Activated CD4-positive, alpha-beta T cell treated with anti-CD3 and anti-CD28 coated beads, Interleukin-2, amount 50 U/mL, for 24 hours (primary cell): Measurements from ENCODE around the gene PBX3.
A peak's percentile ranks its signal among the peaks of the same experiment; 100 is the strongest.

Experiments used
- DNase-seq, 2 donors: peaks; one replicate each; pipeline ENCODE4 v3.0.0-alpha.2; 2020; ENCODE audit warnings: low read depth in 1 of 2, low spot score in 1 of 2

Gene PBX3

DNA sequence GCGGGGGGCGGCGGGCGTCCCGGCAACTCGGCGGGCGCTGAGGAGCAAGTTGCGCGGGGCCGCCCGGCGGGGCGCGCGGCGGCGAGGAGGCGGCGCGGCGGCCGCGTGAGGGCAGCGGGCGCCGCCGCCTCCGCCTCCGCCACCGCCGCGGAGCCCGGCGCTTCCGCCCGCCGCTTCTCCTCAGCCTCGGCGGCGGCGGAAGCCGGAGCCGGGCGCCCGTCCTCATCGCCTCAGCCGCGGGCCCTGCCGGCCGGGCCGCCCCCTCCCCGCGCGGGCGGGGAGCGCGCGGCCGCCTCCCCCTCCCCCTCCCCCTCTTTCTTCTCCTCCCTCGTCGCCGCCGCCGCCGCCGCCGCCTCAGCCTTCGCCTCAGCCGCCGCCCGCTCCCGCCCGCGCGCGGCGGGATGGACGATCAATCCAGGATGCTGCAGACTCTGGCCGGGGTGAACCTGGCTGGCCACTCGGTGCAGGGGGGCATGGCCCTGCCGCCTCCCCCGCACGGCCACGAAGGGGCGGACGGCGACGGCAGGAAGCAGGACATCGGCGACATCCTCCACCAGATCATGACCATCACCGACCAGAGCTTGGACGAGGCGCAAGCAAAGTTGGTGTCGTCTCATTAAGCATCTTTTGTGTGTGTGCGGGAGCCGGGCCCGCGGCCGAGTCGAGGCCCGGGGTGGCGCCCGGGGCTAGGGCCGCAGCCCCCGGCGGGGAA lies at the start of gene PBX3:
PBX3 (plus strand) TSS at position 321 of the 712 bp plus-strand sequence.
- peak; percentile 7 to 9 for DNase-seq

DNA sequence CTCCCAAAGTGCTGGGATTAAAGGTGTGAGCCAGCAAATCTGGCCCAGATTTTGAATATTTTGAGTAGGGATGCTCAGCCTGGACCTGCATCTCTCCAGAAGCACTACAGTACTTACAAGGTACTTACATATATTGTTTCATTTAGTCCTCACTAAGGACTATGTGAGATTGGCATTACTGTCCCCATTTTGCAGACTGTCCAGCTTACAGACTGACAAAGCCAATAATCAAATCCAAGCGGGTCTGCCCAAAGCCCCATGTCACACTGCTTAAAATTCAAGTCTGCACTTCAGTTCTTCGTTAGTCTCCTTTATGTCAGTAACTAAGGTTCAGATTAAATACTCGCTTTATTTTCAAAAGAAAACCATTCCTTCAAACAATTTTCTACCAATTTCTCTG lies 47.3 kb upstream of the PBX3 start:
- no peak for DNase-seq

DNA sequence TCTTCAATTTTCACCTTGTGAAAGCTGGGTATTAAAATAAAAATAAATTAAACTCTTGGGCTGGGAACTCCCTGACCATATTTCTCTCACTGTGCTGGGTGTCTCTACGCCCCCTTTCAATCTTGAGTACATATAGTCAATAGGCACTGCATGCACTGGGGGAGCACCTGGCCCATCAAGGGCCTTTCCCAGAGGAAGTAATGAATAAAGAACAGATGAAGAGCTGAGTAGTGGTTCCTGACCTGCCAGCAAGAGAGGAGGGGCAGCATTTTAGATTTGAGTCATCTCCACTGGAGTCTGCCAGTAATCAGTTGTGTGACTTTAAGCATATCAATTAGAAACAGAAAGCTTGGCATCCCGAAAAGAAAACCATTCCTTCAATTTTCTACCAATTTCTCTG lies 46.4 kb upstream of the PBX3 start:
- DNase-seq = peak in 1 of 2 donors; percentile 42

DNA sequence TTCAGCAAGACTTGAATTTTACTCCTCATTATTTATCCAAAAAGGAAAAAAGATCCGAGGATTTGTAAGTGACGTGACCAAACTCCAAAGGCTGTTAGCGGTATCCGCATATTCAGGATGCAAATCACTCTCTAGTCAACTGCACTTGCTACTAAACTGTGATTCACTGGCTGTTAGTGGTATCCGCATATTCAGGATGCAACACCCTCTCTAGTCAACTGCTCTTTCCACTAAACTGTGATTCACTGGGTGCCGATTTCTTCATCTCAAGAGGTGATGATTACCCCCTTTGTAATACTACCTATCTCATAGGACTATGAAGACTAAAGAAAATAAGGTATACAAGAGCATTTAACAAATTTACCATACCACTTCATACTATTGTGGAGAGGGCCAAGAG lies 45.8 kb upstream of the PBX3 start:
- DNase-seq = peak in 1 of 2 donors; percentile 11

DNA sequence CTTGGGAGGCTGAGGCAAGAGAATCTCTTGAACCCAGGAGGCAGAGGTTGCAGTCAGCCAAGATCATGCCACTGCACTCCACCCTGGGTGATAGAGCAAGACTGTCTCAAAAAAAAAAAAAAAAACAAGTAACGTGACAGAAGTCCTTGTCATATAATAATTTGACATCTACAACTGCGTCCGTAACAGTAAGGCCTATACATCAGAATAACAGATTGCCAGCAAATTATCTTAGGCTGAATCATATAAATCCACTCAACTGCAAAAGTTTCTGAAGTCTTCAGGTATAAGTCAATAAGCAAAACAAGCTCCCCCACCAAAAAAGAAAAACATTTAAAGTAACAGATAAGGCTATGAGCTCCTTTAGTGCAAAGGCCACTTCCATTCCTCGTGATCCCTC lies 43.5 kb upstream of the PBX3 start:
- DNase-seq = no peak

DNA sequence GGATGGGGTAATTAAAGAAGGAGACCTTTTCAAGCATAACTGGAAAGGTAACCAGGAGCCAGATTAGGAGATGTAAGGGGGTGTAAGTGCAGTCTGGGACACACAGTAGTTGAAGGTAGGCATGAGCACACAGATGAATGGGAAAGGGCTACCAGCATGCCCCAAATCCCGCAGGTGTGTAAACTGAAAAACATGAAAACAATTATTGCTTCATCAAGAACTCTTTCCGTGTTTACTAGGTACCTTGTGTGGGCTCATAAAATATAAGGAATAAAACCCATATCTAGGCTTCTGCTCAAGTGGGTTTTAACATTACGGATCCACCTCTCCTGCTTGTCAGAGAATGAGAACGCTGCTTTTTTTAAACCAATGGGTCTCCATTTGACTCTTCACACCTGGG lies 41.3 kb upstream of the PBX3 start:
- DNase-seq = no peak

DNA sequence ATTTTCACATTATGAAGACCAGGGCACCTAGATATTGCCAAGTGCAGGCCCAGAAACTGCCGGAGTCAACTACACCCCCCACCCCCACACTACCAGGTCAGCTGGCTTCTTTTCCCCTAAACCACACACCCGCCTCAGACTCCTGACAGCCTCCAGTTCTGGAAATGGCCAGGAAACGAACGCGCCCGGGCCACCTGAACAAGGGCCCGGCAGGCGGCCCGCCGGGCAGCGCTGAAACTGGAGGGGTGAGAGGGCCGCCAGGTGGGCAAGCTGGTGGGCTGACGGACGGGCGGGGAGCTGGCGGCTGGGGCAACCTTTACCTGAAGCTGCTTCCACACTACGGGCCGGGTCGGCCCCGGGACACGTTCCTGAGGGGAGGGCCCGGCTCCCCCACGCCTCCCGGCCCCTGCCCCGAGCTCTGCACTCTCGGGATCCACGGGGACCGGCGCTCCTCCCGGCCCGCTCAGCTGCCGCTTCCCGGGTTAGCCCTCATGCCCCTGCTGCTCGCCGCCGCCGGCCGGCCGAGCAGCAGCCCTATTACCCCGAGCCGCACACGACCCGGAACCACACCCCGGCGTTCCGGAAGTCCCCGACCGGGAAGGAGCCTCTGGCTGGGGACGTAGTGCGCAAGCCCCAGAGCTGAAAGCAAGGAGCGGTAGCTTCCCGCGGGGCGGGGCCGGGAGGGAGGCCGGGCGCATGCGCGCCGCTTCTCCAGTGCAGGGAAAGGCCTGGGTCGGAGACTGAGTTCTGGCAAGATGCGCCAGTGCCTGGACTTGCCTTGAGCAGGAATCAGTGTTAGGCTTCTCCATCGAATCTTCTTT lies 40.3 kb upstream of the PBX3 start, which contains the start of gene MAPKAP1:
MAPKAP1 (minus strand) TSS at position 558 of the 821 bp plus-strand sequence. CDS start 34,634 bp downstream, outside the sequence.
- peak; percentile 88 to 92 for DNase-seq

DNA sequence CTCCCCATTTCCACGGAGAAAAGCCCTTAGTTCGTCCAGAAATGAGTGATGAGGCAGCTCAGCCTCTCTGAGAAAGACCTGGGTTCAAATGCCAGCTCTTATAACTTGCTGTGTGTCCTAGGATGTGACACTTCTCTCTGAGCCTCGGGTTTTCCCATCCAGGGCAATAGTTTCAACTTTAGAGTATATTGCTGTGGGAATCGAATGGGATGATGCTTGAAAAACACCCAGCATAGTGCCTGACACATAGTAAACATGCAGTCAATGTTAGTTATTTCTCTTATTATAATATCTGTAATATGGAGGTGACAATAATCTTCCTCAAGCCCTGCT lies 39.7 kb upstream of the PBX3 start:
- DNase-seq = no peak

DNA sequence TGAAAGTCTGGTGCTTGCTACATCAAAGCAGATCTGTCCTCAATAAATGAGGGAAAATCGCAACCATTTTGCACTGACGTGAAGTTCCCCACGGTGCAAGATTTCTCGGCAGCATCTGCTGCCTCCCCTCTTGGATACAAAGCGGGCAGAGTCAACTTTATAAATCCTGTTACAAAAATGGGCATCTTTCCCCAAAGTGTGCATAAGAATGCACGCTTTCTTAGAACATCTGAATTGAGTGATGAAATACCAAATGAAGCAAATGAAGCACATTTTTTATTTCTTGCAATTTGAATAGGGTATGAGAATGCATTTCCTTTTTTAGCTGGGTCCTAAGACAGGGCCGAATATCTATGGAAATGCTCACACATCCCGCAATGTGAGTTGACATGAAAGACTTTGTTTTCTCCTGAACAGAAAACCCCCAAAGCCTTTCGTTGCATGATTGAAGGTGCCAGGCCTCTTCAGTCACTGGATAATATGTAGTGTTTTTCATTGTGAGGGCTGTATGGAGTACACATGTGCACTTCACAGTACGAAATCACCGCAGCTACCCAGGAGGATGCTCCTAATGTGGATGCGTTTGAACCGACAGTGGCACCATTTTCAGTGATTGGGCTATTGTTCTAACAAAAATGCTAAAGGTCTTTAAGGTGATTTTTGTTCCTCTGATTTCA lies 20.6 kb upstream of the PBX3 start:
- DNase-seq = no peak

DNA sequence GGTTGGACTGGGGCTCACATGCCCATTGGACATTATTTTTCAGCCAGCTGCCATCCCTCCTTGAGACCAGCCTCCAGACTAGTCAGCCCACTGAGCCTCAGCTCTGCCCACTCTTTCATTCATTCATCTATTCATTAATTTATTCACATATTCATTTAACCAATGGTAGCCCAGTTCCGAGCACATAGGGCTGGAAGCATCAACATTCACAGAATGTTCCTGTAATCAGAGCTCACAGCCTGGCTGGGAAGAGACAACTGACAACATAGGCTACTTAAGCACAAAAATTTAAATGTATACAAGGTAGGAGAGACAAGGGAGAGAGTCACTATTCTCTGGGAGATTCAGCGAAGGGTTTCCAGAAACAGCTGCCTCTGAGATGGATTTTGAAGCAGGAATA lies 17.0 kb upstream of the PBX3 start:
- DNase-seq = no peak

DNA sequence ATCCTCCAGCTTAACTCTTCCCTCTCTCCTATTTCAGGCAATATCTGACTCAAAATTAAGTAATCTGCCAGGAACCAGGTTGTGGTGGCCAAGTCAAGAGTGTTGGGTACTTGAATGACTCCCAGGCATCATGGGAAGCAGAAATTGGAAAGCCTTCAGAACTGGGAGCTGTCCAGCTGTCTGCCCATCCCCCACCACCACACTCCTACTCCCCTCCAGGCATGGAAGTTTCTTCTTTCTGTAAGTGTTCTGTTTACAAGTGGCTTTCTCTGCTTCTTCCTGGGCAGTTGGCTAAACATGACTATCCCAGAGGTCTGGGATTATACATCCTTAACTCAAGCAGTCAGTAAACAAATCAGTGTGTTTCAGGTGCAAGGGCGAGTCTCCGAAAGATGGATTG lies 14.6 kb upstream of the PBX3 start:
- no peak for DNase-seq

DNA sequence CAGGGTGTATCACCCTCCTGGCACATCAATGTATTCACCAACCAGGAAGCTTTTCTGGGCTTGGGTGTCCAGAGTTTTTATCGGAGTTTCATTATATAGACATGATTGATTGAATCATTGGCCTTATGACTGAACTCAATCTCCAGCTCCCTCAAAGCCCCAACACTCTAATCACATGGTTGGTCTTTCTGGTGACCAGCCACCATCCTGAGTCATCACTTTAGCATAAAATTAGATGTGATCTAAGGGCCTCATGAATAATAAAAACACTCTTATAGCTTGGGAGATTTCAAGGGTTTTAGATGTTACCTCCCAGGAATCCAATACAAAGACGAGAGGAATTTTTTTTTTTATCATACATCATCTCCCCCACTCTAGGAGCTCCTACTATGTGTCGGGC lies 7.7 kb upstream of the PBX3 start:
- DNase-seq = no peak

DNA sequence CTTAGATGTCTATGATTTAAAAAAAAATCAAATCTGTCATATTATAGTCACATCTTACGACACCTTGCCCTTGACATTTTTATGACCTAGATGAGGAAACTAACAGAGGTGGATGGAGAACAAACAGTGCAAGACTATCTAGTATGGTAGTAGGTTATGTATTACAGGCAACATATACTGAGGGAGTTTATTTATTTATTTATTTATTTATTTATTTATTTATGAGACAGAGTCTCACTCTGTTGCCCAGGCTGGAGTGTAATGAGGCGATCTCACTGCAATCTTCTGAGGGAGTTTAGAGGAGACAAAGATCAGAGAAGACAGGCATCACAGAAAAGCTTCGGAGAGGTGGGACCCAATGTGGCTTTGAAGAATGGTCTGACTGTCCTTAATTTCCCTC lies 4.5 kb upstream of the PBX3 start:
- DNase-seq = no peak

DNA sequence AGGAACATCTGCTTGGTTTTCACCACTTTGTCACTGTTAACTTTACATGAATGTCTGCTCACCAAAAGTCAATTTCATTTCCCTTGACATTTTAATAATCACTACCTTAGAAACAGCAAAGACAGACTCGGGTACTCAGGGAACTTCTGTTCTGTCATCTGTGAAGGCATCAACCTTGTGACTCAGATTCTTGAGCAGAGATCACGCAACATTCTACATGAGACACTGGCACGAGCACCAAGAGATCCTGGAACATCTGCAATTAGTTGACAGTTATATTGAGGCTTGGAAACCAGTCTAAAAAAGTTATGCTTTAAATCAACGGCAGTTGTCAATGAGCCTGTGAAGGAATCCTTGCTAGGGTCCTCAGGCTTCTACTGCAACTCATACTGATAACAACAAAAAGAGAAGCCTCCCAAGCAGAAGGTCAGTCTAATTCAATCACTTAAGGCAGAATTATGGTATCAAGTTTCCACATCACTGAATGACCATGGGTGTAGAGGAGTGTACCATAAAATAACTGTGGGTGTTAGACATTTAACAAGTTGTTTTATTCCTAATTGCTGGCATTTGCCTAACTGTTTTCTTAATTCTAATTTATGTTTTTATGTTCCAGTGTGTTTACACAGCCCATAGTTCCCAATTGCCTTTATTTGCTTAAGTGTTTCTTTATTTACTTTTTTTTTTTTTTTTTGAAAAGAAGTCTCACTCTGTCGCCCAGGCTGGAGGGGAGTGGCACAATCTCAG lies 3.3 kb upstream of the PBX3 start:
- DNase-seq = no peak

DNA sequence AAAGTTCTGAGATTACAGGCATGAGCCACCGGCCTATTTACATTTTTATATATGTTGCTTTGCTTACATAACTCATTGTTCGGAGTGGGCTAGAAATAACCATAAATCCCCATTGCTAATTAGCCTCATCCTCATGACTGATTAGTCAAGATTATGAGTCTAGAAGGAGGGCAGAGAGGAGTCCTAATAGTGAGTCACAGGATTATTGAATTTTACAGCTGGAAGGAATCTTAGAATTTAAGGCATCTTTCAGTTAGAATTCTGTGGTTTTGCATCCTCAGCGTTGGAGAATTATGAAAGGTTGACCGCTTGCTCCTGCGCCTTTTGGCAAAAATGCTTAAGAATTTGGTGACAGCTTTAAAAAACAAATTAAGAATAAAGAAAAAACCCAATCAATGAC lies 2.6 kb upstream of the PBX3 start:
- DNase-seq = no peak

DNA sequence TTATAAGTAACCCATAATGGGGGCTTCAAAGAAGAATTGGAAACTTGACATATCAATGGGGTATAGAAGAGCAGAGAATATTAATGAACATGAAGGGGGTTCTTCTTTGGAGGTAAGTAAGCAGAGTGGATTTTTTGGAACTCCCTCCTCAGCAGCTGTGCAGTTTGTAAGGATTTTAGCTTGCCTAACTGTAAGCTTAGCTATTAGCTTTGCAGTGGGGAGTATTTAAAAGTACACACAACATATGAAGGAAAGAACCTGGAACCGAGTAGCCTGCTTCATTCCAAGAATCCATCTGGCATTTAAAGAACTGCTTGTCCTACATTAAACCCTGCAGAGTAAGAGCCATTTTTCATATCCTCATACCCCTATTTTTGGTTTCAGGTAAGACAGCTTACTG lies 2.2 kb upstream of the PBX3 start:
- DNase-seq = no peak

DNA sequence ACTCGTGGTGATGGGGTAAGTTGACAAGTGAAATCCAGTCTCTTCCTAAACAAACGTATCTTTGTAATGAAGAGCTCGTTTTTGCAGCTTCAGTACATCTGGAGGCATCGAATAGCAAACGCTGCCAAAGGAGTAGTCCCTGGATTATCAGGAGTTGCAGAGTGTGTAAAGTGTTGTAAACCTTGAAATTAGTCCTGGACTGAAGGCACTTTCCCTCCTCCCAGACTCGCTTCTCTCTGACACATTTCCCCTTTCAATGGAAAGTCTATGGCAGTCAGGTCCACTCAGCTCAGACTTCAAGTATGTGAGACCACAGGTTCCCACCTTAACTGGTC lies 1.5 kb upstream of the PBX3 start:
- no peak for DNase-seq

DNA sequence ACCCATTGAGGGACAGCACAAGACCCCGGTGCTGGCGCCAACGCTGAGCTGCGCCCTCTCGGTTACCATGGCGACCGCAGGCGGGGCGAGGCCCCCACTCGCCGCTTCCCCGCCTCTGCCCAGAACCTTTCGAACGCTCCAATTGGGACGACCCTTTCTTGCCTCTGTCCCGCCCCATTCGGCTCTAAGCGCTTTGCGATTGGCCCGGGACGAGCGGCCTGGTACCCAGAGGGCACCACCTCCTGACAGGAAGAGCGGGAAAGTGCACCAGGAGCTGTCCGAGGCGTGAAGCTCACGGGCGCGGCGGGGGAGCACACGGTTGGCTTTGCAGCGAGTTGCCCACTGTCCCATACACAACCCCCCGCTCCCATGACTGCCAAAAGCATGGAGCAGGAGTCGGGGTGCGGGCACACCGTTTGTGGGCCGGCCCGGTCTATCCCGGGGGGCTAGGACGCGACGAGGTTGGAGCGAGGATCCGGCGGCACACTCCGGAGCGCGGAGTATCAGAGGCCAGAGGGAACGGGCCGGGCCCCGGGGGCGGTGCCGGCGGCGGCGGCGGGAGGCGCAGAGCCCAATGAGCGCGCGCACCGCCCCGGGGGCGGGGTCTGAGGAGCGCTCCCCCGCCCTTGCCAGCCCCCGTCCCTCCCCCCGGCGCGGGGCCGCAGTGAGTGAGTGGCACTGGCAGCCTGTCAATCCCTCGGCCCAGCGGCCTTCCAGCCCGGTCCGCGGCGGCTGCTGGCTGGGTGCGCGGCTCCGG lies 978 bp upstream of the PBX3 start:
- DNase-seq = peak; percentile 86 to 90

DNA sequence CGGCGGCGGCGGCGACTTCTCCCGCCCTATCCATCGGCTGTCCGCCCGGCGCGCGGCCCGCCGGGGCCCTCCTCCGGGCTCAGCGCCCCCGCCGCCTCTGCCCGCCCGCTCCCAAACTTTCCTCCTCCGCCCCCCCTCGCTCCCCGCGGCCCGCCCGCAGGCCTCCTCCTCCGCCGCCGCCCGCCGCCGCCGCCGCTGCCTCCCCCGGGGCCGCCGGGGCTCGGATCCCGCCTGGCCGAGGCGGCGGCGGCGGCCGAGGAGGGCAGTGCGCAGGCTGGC lies 460 bp upstream of the PBX3 start:
- no peak for DNase-seq

DNA sequence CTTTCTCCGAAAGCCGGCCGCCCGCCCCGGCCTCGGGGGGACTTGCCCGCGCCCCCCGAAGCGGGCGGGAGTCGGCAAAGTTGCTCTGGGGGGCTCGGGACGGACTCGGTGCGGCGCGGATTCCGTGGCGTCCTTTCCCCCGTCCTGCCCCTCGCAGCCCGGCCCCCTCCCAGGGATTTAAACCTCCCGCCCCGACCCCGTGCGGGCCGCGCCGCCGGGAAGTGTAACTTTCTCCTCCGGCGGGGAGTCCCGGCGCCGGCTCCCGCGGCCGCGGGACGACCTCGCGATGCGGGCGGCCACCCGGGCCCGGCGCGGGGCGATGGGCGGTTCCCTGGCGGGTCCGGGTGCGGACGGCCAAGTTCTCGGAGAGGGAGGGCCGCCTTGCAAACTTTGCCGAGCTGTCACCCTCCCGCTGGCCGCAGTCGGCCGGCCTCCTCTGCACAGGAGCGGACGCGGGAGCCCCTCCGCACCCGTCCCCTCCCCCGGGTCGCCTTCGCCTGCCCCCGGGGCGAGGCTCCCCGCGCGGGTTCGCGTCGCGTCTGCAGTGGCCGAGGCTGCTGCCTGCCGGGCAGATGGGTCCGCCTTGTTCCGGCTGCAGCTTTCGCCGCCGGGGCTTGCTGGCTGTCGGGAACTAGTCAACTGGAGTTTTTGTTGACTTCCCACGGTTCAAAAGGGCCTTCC lies 732 bp downstream of the PBX3 start:
- no peak for DNase-seq
